ENCODE measurements around the gene SCCPDH. TPM values are rescaled to one million over a fixed set of nuclear protein-coding genes. Genes with fewer than 3 reads are reported as not detected.

Gene SCCPDH
- total RNA-seq, 4 donors from 2014 or later, result 0.95 to 8.2 (median 3.8) TPM

- Histone ChIP-seq H3K27me3 (peaks cover 0 to 58% (median 0%) of the 10 kb centered on the region in 4 donors), H3K27ac (no peak overlapping the region), H3K4me1 (peaks cover 6 to 32% (median 15%) of the 10 kb centered on the region in 3 donors), H3K9me3 (no peaks in the 10 kb centered on the region), H3K4me3 (no peak overlapping the region), H3K36me3 (no peaks in the 10 kb centered on the region)
- no peak for TF ChIP-seq POLR2A (IDR thresholded peaks at IDR 0.05)
- no peak for TF ChIP-seq CTCF (IDR thresholded peaks at IDR 0.05)
- intact Hi-C loops (cut with DNase I), result no loop called here
- DNase-seq, result no peak
- WGBS, 2 donors, result 93 to 94% methylated on average over 3 to 6 of the region's 7 CpGs
Measured at GRCh38 chr1:246790364-246790763, 66.2 kb downstream of the SCCPDH start.

- H3K36me3 ChIP-seq, result no peaks in the 10 kb centered on the region
- peaks cover 0 to 63% (median 0%) of the 10 kb centered on the region in 4 donors for H3K27me3 ChIP-seq
- 90 to 91% methylated on average over 15 of the region's 19 CpGs for WGBS, 2 donors
- TF ChIP-seq CTCF (IDR thresholded peaks at IDR 0.05) (no peak), POLR2A (IDR thresholded peaks at IDR 0.05) (no peak)
- H3K4me1 ChIP-seq, result peaks cover 6 to 35% (median 15%) of the 10 kb centered on the region in 3 donors
- no peak overlapping the region for H3K4me3 ChIP-seq
- H3K9me3 ChIP-seq, result no peaks in the 10 kb centered on the region
- DNase-seq, result no peak
- intact Hi-C loops (cut with DNase I), result no loop called here
- no peak overlapping the region for H3K27ac ChIP-seq
Measured at GRCh38 chr1:246790833-246791232, 66.6 kb downstream of the SCCPDH start.

GRCh38 chr1:246791303-246791918 is 67.2 kb downstream of the SCCPDH start:
- Histone ChIP-seq H3K27me3 (peaks cover 0 to 69% (median 0%) of the 10 kb centered on the region in 4 donors), H3K4me3 (no peak overlapping the region), H3K9me3 (no peaks in the 10 kb centered on the region), H3K4me1 (peaks cover 6 to 35% (median 15%) of the 10 kb centered on the region in 3 donors), H3K36me3 (no peaks in the 10 kb centered on the region), H3K27ac (no peak overlapping the region)
- no peak for DNase-seq
- no peak for TF ChIP-seq POLR2A (IDR thresholded peaks at IDR 0.05)
- no peak for TF ChIP-seq CTCF (IDR thresholded peaks at IDR 0.05)
- intact Hi-C loops (cut with DNase I), result no loop called here
- 87 to 88% methylated on average over 4 of the region's 17 CpGs for WGBS, 2 donors

GRCh38 chr1:246792603-246793002 is 68.4 kb downstream of the SCCPDH start:
- DNase-seq, result no peak
- H3K9me3 ChIP-seq, result no peaks in the 10 kb centered on the region
- TF ChIP-seq POLR2A (IDR thresholded peaks at IDR 0.05), result no peak
- no peak for TF ChIP-seq CTCF (IDR thresholded peaks at IDR 0.05)
- no peak overlapping the region for H3K27ac ChIP-seq
- intact Hi-C loops (cut with DNase I), result no loop called here
- peaks cover 0 to 77% (median 0%) of the 10 kb centered on the region in 4 donors for H3K27me3 ChIP-seq
- H3K36me3 ChIP-seq, result no peaks in the 10 kb centered on the region
- H3K4me1 ChIP-seq, result peaks cover 6 to 35% (median 15%) of the 10 kb centered on the region in 3 donors
- WGBS, 2 donors, result no CpG with 5 or more reads among the region's 25 CpGs
- H3K4me3 ChIP-seq, result no peak overlapping the region

- intact Hi-C loops (cut with DNase I), result no loop called here
- H3K27ac ChIP-seq, result no peak overlapping the region
- H3K9me3 ChIP-seq, result no peaks in the 10 kb centered on the region
- no peak overlapping the region for H3K4me3 ChIP-seq
- peaks cover 0 to 82% (median 0%) of the 10 kb centered on the region in 4 donors for H3K27me3 ChIP-seq
- TF ChIP-seq POLR2A (IDR thresholded peaks at IDR 0.05), result no peak
- TF ChIP-seq CTCF (IDR thresholded peaks at IDR 0.05), result no peak
- DNase-seq, result no peak
- H3K36me3 ChIP-seq, result no peaks in the 10 kb centered on the region
- 6 to 16% methylated on average over 3 to 6 of the region's 6 CpGs for WGBS, 2 donors
- peaks cover 6 to 35% (median 15%) of the 10 kb centered on the region in 3 donors for H3K4me1 ChIP-seq
Measured at GRCh38 chr1:246793356-246793896, 69.2 kb downstream of the SCCPDH start.
